ENCODE data around the gene NTM.
A peak's percentile ranks its signal among the peaks of the same experiment; 100 is the strongest.

NTM gene

DNA sequence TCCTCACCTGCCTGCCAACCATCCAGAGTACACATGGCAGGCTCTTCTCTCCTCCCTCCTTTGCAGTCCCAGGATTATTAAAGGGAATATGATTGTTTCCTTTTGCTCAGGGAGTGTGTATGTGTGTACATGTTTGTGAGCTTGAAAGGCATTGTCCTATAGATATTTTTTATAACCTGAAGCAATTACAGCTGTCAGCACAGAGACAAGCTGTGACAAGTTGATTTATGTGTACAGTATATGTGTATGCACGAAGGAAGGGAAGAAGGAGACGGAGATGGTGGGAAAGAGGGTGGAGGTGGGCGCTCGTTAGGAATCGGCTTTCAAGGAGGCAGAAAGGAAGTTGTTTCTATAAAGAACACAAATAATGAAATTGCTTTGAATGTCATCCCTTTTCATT lies 537.0 kb downstream of the NTM start:
- no peak for DNase-seq

DNA sequence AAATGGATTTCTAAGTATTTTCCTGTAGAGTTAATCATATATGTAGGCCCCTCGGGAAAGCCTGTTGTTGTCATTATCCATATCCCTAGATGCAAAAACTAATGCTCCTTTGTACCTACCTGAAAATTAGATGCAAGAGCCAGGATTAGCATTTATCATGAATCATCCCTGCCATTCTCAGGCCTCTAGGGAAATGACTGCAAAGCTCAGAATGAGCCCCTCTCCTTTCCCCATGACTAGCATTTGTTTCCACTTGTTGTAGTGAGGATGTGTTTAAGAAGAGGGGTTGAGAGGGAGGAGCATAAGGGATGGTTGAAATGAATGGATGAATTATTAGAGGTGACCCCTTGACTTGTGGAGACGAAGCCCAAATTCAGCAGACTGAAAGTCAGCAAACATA lies 537.9 kb downstream of the NTM start:
- DNase-seq, result no peak

DNA sequence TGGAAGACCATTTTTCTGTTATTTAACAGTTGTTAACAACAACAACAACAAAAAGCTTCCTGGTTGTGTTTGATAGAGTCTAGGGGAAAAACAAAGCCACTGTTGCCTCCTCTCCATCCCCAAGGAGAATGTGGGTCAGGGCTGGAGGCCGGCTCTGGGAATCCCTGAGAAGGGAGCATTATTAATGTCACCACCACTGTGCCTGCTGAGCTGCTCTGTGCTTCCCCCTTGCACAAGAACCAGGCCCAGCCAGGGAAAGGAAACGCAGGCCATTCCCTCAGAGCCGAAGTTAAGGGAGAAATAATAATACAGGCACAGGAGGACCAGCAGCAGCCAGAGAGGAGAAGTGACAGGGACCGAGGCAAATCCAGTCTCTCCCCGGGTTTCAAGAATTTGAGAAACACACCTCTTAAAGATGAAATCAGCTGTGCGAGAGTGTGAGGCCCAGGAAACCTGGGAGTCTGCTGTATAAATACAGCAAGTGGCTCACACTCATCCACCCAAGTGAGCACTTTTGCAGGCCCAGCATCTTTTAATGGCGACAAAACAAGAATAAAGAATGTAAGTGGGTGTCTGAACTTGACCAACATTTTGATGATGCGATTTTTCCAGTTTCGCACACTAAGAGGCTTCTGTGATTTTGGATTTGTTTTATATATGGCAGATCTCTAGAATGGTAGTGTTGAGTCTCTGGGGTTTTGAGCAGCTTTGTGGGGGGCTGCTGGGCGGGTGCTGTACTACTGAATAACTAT lies 539.2 kb downstream of the NTM start:
- no peak for DNase-seq

DNA sequence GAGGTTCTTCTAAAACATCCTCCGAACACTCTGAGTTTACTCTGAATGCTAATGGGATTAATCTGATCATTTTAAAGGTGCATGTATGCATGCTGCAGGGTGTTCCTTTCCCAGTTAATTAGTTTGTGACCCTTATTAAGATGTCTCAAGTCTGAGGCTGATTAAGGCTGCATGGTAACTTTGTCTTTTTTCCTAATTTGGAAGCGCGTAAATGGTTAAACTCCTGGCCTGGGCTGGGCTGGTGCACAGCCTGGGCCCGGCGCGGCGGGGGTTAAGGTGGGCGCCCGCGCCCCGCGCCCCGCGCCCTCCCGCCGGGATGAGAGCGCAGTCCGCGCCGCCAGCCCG lies 539.7 kb downstream of the NTM start:
- no peak for DNase-seq

DNA sequence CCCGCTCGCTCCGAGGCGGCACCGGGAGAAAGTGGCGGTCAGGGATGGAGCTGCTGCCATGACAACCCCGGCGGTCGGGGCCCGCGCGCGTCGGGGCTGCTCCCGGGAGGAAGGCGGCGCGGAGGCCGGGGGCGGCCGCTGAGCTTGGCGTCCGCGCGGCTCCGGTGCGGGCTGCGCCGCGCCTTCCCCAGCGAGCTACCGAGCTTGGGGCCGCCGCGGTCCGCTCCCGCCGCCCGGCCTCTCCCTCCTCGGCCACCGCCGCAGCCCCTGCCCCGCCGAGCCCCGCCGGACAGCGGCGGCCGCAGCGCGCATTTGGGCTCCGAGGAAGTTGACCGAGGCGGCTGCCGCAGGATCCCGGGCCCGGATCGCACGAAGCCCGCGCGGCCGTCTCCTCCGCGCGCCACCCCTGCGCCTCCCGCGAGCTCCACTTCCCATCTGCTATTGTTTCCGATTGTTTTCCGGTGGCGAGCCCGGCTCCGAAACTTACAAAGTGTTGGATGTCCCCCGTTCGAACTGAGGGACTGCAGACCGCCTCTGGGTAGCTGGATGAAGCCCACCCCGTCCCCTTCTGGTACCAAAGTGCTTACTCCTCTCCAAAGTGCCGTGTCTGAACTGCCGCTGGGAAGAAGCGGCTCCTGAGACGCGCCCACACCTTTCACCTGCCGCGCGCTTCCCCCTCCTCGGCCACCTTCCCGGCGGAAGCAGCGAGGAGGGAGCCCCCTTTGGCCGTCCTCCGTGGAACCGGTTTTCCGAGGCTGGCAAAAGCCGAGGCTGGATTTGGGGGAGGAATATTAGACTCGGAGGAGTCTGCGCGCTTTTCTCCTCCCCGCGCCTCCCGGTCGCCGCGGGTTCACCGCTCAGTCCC lies 540.3 kb downstream of the NTM start:
- peak in 6 of 56 donors; percentile 14 to 68 (median 41) for DNase-seq

DNA sequence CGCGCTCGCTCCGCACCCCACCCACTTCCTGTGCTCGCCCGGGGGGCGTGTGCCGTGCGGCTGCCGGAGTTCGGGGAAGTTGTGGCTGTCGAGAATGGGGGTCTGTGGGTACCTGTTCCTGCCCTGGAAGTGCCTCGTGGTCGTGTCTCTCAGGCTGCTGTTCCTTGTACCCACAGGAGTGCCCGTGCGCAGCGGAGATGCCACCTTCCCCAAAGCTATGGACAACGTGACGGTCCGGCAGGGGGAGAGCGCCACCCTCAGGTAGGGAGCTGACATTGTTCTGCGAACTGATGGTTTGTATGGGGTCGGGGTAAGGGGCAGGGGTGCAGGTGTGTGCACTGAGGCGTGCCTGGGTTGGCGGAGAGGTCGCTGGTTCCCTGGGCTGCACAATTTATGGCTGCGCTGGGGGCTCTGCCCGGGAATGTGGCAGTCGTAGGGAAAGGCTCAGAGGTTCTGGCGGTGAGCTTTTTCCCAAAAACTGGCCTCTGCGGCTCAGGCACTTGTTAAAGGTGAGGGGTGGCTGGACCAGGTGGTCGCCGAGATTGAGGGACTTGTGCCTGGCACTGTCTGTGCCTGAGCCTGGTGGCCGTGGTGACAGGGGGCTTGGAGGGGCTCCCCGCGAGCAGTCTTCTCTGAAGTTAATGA lies 541.1 kb downstream of the NTM start:
- DNase-seq, result peak in 2 of 56 donors; percentile 41 to 48

DNA sequence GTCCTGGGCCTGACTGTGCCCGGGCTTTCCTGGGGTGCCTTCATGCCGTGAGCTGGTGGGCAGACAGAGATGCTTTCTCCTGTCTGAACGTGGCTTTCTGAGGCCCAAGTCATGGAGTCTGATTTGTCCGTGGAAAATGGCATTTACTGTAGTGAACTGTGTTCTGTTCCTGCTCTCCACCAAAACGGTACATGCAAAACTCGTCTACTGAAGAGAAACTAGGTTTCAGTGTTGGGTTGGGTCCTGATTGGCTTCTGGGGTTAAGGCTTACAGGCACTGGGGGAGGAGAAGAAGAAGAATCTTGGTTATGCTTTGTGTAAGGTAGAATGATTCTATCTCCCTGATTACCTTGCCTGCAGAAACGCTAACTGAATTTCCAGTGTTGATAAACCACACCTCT lies 541.7 kb downstream of the NTM start:
- no peak for DNase-seq

DNA sequence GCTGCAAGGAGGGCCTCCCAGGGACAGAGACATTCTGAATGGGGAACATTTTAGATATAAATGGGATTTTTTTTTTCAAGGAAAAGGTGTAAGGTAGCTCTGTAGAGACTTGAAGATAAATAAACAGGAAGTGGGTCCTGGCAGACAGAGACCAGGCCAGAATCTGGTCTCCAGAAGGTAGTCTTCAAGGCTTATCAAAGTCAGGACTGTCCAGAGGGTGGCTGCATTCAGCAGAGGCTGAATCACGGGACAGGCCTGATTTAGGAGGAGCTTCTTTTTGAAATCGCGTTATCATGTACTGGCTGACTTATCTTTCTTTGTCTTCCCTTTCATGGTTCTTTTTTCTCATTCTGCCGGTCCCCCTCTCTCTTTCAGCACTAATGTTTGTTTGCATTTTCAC lies 542.9 kb downstream of the NTM start:
- no peak for DNase-seq

DNA sequence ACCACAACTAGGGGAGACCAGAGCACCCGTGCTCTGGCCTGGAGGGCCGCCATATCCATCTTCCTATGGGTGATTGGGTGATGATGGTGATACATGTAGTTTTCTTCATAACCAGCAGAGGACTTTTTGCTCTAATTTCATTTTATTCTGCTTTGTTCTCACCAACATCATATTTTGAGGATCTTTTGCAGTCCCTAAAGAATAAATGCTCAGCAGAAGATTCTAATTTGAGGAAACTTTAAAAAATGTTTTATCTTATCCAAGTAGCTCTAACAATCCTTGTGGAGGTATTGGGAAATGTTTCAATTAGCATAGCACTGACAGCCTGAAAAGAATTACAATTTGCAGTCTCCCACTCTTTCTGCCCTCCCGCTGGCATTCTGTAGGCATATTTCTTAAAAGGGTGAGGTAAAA lies 544.0 kb downstream of the NTM start:
- no peak for DNase-seq

DNA sequence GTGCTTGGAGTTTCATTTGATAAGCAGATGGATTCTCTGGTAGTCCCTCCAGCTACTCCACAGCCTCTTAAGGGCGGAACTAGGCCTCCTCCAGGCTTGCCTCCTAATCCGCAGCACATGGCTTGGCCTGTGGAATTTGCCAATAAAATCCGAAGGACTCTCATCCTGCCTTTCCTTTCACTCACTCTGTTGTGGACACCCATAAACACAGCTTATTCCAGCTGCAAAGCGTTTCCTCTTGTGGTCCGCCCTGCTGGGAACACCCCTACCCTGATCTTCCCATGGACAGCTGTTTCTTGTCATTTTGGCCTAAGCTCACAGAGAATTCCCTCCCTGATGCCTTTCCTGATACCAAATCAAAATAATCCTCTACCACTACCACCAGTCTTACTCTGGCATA lies 546.2 kb downstream of the NTM start:
- no peak for DNase-seq

DNA sequence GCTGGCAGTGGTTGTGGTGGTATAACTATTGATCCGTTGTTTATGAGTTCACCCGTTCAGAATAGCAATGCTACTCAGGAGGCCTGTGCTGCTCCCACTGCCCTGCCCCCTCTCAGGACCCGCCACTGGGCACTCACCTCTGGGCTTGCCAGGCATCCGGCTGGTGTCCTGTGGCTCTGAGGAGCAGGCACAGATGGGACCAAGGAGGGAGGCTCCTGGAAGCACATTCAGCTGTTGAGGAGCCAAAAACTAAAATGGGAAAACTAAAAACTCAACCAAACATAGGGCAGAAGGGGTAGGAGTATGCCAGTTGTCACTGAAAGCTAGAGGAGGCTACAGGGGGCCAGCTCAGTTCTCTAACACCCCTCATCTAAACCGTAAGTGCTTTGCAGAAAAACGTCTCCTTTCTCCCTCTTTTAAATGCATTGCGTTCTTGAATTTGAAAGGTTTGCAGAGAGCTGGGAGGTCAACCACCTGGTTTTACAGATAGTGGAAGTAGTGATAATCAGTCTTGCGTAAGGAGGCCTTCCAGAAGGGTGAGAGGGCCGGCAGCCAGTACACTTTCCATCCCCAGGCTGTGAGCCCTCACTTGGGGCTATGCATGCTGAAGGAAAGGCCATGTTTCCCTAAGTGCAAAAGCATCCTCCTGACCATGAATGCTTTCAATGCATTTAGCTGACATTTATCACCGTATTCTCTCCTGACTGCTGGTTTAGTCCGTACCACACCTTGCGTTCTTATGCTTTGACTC lies 547.4 kb downstream of the NTM start:
- DNase-seq, result no peak

DNA sequence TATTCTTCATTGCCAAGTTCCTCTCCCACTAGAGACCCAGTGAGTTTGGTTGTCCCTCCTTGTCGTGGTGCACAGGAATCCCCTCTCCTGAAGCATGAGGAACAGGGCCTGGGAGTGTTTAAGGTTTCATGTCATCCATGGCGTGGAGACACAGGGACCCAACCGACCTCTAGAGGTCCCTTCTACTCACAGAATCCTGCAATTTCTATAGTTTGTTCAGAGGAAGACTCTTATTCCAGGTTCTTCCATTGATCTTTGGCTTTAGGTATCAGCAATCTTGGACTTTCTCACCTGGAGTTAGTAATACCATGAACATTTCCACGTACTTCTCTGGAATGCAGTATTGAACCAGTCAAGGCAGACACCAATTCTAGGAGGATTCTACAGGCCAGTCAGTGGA lies 548.2 kb downstream of the NTM start:
- no peak for DNase-seq

DNA sequence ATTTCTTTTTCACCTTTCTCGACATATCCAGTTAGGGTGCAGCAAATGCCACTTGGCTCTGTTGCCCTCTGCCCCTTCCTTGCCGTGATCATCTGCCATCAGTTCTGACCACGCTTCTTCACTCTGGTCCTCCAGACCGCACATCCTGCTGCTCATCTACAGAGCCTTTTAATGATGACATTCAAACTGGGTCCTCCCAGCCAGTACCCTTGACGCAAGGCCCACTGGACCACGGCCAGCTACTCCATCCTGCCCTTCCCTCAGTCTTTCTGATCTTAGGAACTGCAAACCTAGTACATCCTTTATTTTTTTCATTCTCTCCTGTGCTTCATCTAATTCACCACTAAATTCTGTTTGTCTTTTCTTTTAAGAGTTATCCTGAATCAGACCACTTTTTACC lies 551.8 kb downstream of the NTM start:
- DNase-seq, result no peak

DNA sequence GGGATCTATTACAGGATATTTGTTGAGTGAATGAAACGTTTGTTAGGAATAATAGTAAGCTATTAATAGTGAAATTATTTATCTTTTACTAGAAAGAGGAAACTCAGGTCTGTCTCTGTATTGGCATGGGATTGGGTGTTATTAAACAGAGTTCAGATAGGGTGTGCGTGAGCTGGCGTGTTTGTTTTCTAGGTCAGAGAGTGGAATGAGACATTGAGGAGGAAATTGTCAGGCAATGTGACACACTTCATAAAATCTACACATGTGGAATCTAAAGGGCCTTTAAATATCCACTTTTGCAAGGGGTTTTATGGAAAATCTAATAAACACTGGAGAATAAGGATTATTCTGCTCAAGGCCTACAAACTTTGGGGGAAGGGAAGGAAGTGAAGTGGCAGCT lies 552.9 kb downstream of the NTM start:
- DNase-seq, result no peak

DNA sequence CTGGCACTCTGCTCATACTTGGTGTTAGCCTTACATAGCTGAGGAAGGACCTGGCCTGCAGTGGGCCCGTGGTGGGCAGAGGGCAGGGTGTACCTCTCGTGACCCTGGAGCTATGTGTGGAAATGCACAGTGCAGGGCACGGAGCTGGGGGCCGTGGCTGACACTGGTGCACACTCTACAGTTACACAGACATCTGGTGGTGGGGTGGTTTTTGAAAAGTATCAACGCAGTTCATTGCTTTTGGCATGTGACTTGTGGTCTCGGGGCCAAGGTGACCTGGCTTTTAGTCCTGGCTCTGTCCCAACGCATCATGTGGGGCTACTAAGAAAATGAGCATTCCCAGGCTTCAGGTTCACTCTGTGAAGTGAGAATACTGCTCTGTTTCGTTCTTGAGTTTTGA lies 553.6 kb downstream of the NTM start:
- DNase-seq, result no peak

DNA sequence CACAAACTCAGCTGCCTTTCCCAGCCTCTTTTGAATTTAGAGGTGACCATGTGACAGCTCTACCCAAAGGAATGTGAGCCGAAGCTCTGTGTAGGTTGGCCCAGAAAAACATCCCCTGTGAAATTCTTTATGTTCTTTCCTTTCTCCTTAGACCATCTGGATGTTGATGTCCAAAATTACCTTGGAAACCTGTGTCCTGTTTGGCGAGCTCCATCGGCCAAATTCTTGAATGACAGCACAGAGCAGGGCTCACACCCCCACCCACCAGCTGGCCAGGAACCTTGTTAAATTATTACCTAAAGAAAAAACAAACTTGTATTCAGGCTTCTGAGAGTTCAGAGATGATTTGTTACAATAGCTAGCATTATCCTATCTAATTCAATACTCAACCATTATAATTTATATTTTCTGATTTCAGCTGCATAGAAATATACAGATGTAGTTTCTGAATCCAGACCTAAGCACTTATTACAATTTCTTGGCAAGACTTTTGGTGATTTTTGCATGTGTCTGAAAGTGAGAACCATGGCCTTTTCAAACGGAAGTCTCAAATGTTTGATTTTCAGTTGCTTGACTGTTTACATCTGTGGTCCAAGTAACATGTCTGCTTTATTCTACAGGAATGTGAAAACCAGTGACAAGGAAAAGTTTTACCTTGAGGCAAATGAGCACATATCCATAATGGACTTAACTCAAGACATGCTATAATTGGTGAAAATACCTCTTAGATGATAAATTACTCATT lies 554.2 kb downstream of the NTM start:
- no peak for DNase-seq

DNA sequence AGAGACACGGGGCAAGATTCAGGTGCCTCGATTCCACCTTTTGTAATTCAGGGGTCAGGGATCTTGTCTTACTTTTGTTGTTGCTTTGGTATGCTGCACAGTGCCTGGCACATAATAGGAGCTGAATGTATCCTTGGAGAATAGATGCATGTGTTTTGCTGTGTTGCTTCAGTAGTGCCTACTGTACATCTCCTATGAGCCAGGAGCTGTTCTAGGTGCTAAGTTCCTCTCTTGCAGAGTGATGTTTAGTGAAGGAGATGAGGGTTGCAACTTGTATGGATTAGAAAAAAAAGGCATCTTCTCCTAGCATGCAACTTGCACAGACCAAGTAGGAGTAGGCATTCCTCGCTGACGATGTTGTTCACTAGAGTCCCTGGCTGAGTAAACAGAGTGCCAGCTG lies 555.4 kb downstream of the NTM start:
- no peak for DNase-seq

DNA sequence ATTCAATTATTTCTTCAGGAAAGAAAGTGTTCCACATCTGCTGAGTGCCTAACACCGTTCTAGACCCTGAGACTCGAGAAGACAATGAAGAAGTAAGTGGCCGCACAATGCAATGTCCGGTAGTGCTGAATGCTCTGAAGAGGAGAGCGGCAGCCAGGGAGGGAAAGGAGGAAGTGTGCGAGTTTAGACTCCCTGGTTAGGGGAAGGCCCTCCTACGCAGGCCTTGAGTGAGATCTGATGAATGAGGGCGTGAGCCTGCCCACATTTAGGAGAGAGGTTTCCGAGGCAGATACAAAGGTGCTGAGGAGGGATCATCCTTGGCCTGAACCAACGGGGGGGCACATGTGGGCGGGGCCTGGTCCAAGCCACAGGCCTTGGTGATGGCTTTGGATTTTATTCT lies 558.6 kb downstream of the NTM start:
- DNase-seq, result peak in 4 of 56 donors; percentile 7 to 50 (median 14)

DNA sequence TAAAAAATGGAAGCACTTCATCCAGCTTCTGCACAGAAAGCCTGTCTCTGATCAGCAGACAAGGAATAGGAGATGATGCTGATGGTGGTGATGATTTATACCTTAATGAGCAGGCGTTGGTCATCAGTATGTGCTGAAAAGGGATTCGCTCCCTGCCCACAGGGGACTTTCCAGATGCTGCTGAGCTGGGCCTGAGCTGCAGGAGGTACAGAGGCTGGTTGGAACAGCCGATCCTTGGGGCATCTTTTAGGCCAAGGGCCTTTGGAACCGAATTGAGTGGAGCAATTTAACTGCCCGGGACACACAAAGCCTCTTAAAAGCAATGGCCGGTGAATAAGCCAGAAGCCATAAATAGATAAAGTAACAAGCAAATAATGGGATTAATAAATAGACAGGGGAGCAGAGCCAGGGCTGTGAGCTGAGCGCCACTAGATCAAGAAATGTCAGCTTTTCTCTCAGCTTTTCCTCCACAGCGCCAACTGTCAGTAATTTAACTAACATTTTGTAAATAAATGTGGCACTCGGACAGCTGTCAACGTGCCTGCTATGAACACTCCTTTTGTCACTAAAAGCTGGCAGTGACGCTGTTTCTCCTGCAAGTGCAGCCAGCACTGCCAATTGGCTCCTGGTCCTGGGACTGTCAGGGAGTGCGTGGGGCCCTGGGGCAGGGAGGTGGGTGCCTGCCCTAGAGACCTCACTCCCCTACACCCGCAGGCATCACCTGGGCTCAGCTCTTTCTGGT lies 562.3 kb downstream of the NTM start:
- DNase-seq, result peak in 36 of 56 donors; percentile 16 to 83 (median 42)

DNA sequence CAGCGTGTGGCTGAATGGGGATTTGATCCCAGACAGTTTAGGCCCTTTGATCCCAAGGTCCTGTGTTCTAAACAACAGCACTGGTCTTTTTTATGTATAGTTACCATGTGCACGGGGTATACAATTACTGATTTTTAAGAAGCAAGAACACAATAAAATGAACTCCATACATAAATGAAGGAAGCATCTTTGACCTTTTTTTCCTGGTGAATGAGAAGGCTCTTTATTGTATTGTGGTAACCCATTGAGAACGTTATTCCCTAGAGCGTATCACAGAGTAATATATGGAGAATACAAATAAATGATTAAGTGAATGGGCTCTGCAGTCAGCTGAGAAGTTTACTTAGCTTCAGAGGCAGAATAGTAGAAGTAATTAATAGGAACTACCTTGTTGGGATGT lies 563.6 kb downstream of the NTM start:
- DNase-seq, result no peak

Measured in amygdala (tissue), 56 donors.